ENCODE results near the gene HOXA4. TPM values are rescaled to one million over a fixed set of nuclear protein-coding genes. Genes with fewer than 3 reads are reported as not detected.
A peak's percentile ranks its signal among the peaks of the same experiment; 100 is the strongest.

The HOXA4 gene
- total RNA-seq, 1 experiment from 2014 or later, result 2.0 TPM

- H3K9me3 ChIP-seq (ENCODE audit: control insufficient read depth in 1 of 2, insufficient read depth in 1 of 2, low read depth in 1 of 2, low read length in 2 of 2), result no peaks in the 10 kb centered on the region
- peak overlapping the region; percentile 76 for H2AFZ ChIP-seq (ENCODE audit: low read depth, low read length, poor library complexity, severe bottlenecking)
- no TSS peak for BruUV-seq (replicated peaks)
- peak overlapping the region; percentile 74 for H3K9ac ChIP-seq (ENCODE audit: low read length)
- peak overlapping the region; percentile 60 to 71 for H3K4me3 ChIP-seq (replicated peaks in 1 of 2; ENCODE audit: low read depth in 1 of 2, low read length in 2 of 2)
- no peaks in the 10 kb centered on the region for H3K27me3 ChIP-seq (ENCODE audit: insufficient read depth, low read length)
- ChIA-PET CTCF (interaction anchor here (1.1 to 1.6 kb wide), 2 partner anchors 8 to 10 kb away, joined by 4 to 6 read pairs; no protein-coding TSS in a partner anchor), POLR2A (interaction anchor here (1.5 kb wide), 1 partner anchor 9 kb away, joined by 4 read pairs; no protein-coding TSS in a partner anchor), RAD21 (ENCODE audit: low non-redundant PET in 1 of 2, low total read pairs in 2 of 2, uncharacterized antibody in 2 of 2, unreplicated experiment in 2 of 2) (no interaction called here)
- H3K79me2 ChIP-seq (ENCODE audit: insufficient read depth, low read length), result peaks cover 49% of the 10 kb centered on the region
- intact Hi-C loops (cut with micrococcal nuclease), result loop anchor here (5.0 kb wide), 1 partner anchor 301 kb away; no protein-coding TSS in a partner anchor
- peaks cover 23 to 72% of the 10 kb centered on the region in 2 experiments for H3K4me1 ChIP-seq (ENCODE audit: control insufficient read depth in 1 of 2, insufficient read depth in 2 of 2, low read length in 2 of 2)
- H4K20me1 ChIP-seq (ENCODE audit: insufficient read depth), result no peaks in the 10 kb centered on the region
- peak overlapping the region; percentile 82 for H3K27ac ChIP-seq (ENCODE audit: low read depth, low read length)
- no peaks in the 10 kb centered on the region for H3K36me3 ChIP-seq (ENCODE audit: control insufficient read depth in 1 of 2, insufficient read depth in 2 of 2, low read length in 2 of 2)
- TF ChIP-seq, protein P1, sequence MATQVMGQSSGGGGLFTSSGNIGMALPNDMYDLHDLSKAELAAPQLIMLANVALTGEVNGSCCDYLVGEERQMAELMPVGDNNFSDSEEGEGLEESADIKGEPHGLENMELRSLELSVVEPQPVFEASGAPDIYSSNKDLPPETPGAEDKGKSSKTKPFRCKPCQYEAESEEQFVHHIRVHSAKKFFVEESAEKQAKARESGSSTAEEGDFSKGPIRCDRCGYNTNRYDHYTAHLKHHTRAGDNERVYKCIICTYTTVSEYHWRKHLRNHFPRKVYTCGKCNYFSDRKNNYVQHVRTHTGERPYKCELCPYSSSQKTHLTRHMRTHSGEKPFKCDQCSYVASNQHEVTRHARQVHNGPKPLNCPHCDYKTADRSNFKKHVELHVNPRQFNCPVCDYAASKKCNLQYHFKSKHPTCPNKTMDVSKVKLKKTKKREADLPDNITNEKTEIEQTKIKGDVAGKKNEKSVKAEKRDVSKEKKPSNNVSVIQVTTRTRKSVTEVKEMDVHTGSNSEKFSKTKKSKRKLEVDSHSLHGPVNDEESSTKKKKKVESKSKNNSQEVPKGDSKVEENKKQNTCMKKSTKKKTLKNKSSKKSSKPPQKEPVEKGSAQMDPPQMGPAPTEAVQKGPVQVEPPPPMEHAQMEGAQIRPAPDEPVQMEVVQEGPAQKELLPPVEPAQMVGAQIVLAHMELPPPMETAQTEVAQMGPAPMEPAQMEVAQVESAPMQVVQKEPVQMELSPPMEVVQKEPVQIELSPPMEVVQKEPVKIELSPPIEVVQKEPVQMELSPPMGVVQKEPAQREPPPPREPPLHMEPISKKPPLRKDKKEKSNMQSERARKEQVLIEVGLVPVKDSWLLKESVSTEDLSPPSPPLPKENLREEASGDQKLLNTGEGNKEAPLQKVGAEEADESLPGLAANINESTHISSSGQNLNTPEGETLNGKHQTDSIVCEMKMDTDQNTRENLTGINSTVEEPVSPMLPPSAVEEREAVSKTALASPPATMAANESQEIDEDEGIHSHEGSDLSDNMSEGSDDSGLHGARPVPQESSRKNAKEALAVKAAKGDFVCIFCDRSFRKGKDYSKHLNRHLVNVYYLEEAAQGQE (IDR thresholded peaks at IDR 0.05; ENCODE audit: low read depth), result no peak
- TF ChIP-seq TCF7L2 (IDR thresholded peaks at IDR 0.05; ENCODE audit: borderline replicate concordance, extremely low read depth, insufficient read depth, insufficient read length) (no peak), JUND (IDR thresholded peaks at IDR 0.05) (no peak), CTCF (IDR thresholded peaks at IDR 0.05 in 2 of 3, conservative IDR thresholded peaks at IDR 0.05 in 1 of 3; ENCODE audit: borderline replicate concordance in 1 of 3, insufficient read depth in 1 of 3, low read depth in 2 of 3, low read length in 2 of 3) (no peak), ZFX (IDR thresholded peaks at IDR 0.05) (no peak), EZH2phosphoT487 (IDR thresholded peaks at IDR 0.05; ENCODE audit: borderline replicate concordance) (no peak), ZNF274 (IDR thresholded peaks at IDR 0.05; ENCODE audit: low read depth, low read length) (no peak), SP1 (IDR thresholded peaks at IDR 0.05; ENCODE audit: low read depth) (no peak), RAD21 (IDR thresholded peaks at IDR 0.05; ENCODE audit: low read depth) (no peak), EZH2 (IDR thresholded peaks at IDR 0.05) (no peak), EGR1 (IDR thresholded peaks at IDR 0.05; ENCODE audit: low read depth) (no peak)
- TF ChIP-seq, protein P2, sequence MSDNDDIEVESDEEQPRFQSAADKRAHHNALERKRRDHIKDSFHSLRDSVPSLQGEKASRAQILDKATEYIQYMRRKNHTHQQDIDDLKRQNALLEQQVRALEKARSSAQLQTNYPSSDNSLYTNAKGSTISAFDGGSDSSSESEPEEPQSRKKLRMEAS (IDR thresholded peaks at IDR 0.05), result no peak
- DNase-seq (ENCODE audit: low read depth, low spot score) (no peak), ATAC-seq (no peak)
- no peaks in the 10 kb centered on the region for H3K9me2 ChIP-seq (ENCODE audit: insufficient read depth)
- H3K4me2 ChIP-seq (ENCODE audit: low read length), result peak overlapping the region; percentile 95
Observed at GRCh38 chr7:27152816-27153442, 22.4 kb upstream of the HOXA4 start.
